C4-2B (cell line): Measurements from ENCODE around the gene COL23A1.

ENCODE experiments used
- H3K27ac ChIP-seq: fragments of 450-650 bp; 2 replicates; pipeline ENCODE4 v1.5.1; 2017
- CTCF ChIP-seq: fragments of 450-650 bp; conservative IDR thresholded peaks from 2 replicates; pipeline ENCODE4 v1.5.1; 2017; ENCODE audit warnings: mild to moderate bottlenecking
- ZFX ChIP-seq: fragments of 450-650 bp; IDR thresholded peaks from 2 replicates; pipeline ENCODE4 v1.6.1; 2017

The COL23A1 gene

GRCh38 chr5:178432421-178433272 lies 157.5 kb downstream of the COL23A1 start:
- H3K27ac ChIP-seq, result no peak overlapping the region

DNA sequence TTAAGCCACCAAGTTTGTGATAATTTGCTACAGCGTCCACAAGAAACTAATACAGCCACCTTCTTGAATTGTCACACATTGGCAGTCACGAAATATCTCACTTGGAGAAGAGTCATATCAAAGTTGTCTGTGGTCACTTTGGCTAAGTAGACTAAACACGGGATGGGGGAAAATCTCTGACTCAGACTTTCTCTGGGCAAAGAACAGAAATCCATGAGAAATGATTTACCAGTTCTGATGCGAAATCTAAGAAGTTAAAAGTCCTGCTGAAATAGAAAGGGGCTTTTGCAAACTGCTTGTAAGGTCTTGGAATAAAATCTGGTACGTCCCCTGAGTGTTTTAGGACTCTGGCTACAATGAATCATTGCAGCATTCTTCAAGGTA lies 158.4 kb downstream of the COL23A1 start:
- no peak overlapping the region for H3K27ac ChIP-seq
- TF ChIP-seq ZFX (no peak), CTCF (no peak)

More at GRCh38 chr5:178432421-178433272, 157.5 kb downstream of the COL23A1 start:
- TF ChIP-seq CTCF, result no peak
- no peak for TF ChIP-seq ZFX

- peak overlapping the region; percentile 70; the same call in 1 of the 2 replicates for H3K27ac ChIP-seq
- TF ChIP-seq ZFX (no peak), CTCF (no peak)
Observed at GRCh38 chr5:178431063-178431781, 159.0 kb downstream of the COL23A1 start.

DNA sequence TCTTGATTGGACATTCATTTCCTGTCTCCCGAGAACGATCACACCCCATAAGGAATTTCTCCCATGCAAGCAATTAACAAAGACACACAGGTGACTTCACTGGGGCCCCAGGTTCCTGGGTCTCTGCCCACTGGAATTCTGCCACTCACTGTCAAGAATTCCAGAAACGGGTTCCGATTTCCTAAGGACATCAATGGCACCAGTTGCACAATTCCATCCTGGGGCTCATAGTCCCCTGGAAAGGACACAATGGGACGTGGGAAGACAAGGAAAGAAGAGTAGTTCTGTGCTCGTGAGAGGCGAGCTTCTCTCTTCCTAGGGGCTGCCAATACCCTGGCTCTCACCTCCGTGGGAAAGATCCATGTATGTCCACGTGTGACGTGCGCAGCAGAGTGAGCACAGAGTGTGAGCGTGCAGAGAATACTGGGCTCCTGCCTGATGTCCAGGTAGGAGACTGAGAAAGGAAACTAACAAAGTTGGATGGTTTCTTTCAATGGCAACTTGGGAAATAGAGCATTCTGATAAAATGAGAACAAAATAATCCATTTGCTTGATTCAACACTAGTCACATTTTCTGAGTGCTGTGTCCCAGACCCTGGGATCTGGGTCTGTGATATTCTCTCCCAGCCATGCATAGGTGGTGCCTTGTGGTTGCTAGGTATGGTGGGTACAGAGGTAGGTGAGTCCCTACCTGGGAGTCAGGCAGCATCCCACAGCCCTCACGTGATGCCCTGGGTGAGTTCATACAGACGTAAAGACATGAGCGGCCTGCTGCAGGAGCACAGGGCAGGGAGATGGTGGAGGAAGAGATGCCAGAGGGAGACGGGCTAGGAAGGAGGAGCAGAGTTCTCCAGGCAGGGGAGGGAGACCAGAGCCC lies 159.8 kb downstream of the COL23A1 start:
- TF ChIP-seq CTCF (no peak), ZFX (no peak)
- peak overlapping the region; percentile 70 for H3K27ac ChIP-seq

DNA sequence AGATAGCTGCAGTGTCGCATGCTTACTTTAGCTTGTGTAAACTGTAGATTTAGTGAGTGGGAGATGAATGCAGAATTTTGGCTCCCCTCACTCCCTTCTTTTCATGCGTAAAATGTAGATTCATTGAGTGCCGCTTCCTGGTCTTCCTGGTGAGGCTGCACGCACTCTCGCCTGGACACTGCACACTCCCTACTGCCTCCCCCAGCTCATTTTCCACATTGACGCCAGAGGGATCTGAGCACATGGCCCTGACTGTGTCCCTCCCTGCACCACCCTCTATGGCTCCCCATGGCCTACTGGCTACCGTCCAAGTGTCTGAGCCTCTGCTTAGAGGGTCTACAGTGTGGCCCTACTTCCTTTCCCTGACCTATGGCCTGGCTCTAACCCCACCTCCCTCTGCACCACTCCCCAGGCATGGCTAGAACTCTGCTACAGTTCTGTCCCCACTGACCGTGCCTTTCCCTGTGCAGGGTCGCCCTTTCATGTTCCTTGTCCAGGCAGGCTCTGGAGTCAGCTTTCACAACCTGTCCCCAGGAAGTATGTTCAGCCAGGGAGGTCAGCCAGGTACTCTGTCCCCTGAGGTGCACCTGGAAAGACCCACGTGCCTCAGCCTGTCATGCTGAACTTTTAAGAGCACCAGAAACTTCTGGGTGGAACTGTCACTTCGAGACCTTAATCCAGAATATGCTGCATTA lies 160.6 kb downstream of the COL23A1 start:
- TF ChIP-seq CTCF (no peak), ZFX (no peak)
- peak overlapping the region; percentile 70 for H3K27ac ChIP-seq

DNA sequence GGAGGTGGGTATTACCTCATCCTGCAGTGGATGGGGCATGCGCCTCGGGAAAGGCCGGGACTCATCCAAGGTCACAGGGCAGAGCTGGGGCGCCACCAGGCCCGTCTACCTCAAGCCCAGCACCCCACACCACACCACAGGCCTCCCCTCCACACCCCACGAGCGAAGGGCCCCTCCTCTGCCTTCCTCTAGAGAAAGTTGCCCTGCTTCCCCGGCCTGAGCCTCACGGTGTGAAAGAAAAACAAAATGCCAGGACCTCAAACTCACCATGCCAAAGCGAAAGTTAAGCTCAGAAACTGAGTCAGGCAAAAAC lies 161.1 kb downstream of the COL23A1 start:
- TF ChIP-seq ZFX (0 out of 2 replicates have a peak, but pooled peaks have one; percentile 15), CTCF (no peak)
- H3K27ac ChIP-seq, result peak overlapping the region; percentile 70
